DND-41 (cell line): Measurements from ENCODE around the gene PCNX1.

ENCODE experiments used
- EZH2 ChIP-seq: IDR thresholded peaks from 3 replicates; pipeline ENCODE4 v1.6.1; 2012; ENCODE audit warnings: borderline replicate concordance, low read depth, mild to moderate bottlenecking, moderate library complexity, low read length, inconsistent platforms; ENCODE audit not compliant: severe bottlenecking
- TF ChIP-seq, protein P1 (sequence below): IDR thresholded peaks from 2 replicates; pipeline ENCODE4 v1.5.1; 2012; ENCODE audit warnings: borderline replicate concordance, low read length, moderate library complexity, mild to moderate bottlenecking; ENCODE audit not compliant: poor library complexity, severe bottlenecking; ENCODE audit errors: extremely low read depth

DNA sequence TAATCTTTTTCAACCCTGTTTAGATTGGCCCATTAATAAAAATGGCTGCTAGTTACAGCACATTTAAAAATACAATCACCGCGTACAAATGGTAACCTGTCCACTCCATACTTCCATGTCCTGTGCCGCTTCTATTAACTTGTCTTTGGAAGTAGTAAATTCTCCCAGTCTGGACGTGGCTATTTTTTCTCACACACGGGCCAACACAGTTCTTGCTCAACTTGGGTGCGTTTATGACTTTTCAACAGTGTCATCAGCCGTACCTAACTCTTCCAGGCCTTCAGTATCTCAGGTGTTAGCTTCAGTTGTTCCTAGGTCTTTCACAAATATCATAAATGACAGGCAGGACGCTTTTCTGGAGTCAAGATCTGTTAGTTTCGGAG, 475 bp upstream of the PCNX1 start:
- TF ChIP-seq, protein P1, sequence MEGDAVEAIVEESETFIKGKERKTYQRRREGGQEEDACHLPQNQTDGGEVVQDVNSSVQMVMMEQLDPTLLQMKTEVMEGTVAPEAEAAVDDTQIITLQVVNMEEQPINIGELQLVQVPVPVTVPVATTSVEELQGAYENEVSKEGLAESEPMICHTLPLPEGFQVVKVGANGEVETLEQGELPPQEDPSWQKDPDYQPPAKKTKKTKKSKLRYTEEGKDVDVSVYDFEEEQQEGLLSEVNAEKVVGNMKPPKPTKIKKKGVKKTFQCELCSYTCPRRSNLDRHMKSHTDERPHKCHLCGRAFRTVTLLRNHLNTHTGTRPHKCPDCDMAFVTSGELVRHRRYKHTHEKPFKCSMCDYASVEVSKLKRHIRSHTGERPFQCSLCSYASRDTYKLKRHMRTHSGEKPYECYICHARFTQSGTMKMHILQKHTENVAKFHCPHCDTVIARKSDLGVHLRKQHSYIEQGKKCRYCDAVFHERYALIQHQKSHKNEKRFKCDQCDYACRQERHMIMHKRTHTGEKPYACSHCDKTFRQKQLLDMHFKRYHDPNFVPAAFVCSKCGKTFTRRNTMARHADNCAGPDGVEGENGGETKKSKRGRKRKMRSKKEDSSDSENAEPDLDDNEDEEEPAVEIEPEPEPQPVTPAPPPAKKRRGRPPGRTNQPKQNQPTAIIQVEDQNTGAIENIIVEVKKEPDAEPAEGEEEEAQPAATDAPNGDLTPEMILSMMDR: no peak
- no peak for TF ChIP-seq EZH2
